GM12891 (cell line): ENCODE measurements around the gene TCHHL1.
"Not testable (repeated sequence)": the region's sequence is repeated elsewhere in the genome, so short reads cannot be mapped to it uniquely, and the experiment has no call there.

ENCODE experiments used
- POLR2A ChIP-seq: IDR thresholded peaks from 2 replicates; pipeline ENCODE4 v1.6.1; 2011; ENCODE audit warnings: low read depth, low read length, control low read depth
- POLR2AphosphoS5 ChIP-seq: IDR thresholded peaks from 2 replicates; pipeline ENCODE4 v1.6.1; 2011; ENCODE audit warnings: low read depth, low read length, control low read depth
- POU2F2 ChIP-seq: IDR thresholded peaks from 2 replicates; pipeline ENCODE4 v1.6.1; 2011; ENCODE audit warnings: low read depth, mild to moderate bottlenecking, control low read depth, low read length, moderate library complexity
- SPI1 ChIP-seq: IDR thresholded peaks from 2 replicates; pipeline ENCODE4 v1.6.1; 2011; ENCODE audit warnings: low read depth, low read length, control low read depth
- TAF1 ChIP-seq: IDR thresholded peaks from 2 replicates; pipeline ENCODE4 v1.6.1; 2011; ENCODE audit warnings: low read depth, low read length, control low read depth

DNA sequence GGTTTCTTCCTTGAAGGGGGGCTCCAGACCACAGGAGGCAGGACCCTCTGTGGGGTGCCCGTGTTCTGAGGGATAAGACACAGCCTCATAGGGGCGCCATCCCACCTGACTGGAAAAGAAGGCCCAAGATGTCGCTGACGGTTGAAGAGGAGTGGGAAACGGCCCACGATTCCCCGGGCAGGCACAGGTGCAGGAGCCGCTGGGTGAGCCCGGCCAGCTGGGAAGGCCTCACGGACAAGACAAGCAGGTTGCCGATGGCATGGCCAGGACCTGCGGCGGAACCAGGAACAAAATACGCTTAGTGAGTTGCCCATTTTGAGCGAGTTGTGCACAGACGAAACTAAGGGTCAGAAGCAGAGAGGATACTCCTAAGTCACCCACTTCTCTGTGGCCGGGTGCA lies 8.4 kb downstream of the TCHHL1 start:
- not testable (repeated sequence) for TF ChIP-seq POLR2A, POU2F2, POLR2AphosphoS5, TAF1, SPI1
